Ureter (tissue), 1 donor: ENCODE measurements around the gene ADAM22. TPM values are rescaled to one million over a fixed set of nuclear protein-coding genes. Genes with fewer than 3 reads are reported as not detected.
A peak's percentile ranks its signal among the peaks of the same experiment; 100 is the strongest.

ENCODE experiments used
- DNase-seq: peaks from one replicate; pipeline ENCODE4 v3.0.0-alpha.2; 2020; ENCODE audit warnings: low spot score
- total RNA-seq: library from RNA; stranded (reverse); gene quantifications from one replicate; pipeline ENCODE4 v1.2.4, GENCODE V29; 2023
- donor health status: DM: yes; HTN: yes; CAD: no.

Gene ADAM22
- total RNA-seq, 1 donor from 2014 or later: 26.4 TPM

- DNase-seq: no peak
Observed at GRCh38 chr7:88105231-88105630, 171.2 kb downstream of the ADAM22 start.

DNA sequence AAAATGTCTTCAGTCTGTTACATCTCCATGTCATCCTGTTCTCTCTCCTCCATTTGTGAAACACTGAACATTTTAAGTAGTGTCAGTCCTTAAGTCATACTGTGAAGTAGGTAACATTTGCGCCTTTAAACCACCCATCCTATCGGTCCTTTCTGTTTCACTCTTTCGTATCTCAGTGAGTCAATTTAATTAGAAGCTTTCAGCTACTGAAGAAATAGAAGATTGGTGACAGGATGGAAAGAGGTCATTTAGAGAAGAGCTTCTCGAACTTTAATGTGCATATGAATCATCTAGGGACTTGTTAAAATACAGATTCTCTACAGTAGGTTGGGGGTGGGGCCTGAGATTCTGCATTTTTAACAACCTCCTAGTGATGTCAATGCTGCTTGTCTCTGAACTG, 172.4 kb downstream of the ADAM22 start:
- no peak for DNase-seq

DNA sequence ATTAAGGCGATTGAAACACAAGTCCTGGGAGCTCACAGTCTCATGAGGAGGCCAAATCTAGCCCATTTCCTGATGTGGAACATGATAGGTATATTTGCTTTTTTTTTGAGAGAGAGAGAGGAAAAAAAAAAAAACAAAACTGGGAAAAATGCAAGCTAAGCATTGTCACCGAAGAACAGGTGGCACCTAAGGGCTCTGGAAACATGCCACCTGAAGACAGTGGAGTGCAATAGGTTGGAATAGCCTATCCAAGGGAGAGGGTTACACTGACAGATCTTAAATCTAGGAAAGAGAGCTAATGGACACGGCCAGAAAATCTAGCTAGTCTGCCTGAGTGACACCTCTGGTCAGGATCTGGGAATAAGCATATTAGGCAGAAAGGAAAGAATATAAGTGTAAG, 175.6 kb downstream of the ADAM22 start:
- no peak for DNase-seq

DNA sequence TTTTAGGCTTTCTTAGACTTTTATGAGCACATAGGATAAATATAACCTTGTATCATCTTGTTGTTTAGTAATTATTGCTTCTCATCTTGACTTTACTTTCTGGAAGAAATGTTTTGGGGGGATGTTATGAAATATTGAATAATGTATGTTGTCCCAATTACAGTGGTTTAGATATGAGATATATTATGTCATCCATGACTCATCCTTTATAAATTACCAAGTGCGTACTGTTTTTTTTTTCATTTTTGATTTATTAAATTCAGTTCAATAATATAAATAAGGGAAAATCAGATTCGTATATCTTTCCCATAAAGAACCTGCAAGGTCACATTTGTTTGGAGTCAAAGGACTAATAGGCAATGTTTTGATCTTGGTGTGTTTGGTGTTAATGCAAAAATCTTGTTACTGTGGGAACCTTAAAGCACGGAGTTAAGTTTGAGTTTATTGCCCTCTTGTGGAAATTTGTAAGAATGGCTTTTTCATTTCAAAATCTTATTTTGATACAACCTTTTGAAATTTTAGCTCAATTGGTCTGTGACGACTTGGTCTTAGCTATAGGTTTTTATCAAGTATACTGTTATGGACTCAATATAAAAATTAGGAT, 177.2 kb downstream of the ADAM22 start:
- DNase-seq: no peak

GRCh38 chr7:88111954-88112471, 178.0 kb downstream of the ADAM22 start:
- DNase-seq: no peak

- DNase-seq: no peak
Observed at GRCh38 chr7:88115258-88115796, 181.3 kb downstream of the ADAM22 start.

DNA sequence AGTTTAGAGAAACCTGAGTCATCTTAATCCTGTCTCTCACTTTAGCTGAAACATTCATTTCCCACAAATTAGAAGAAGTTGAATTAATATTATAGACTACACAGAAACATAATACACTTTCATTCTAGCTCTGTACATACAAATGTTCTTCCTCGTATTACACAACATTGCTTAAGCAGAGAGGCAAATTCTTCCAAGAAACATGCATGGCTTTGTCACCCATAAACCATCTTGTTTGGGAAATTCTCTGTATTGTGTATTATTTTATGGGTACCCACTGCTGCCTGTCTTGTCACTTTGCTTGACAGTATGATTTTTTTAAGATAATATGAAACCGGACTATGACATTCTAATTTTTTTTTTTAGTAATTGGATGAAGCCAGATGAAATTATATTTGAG, 181.8 kb downstream of the ADAM22 start:
- no peak for DNase-seq

DNA sequence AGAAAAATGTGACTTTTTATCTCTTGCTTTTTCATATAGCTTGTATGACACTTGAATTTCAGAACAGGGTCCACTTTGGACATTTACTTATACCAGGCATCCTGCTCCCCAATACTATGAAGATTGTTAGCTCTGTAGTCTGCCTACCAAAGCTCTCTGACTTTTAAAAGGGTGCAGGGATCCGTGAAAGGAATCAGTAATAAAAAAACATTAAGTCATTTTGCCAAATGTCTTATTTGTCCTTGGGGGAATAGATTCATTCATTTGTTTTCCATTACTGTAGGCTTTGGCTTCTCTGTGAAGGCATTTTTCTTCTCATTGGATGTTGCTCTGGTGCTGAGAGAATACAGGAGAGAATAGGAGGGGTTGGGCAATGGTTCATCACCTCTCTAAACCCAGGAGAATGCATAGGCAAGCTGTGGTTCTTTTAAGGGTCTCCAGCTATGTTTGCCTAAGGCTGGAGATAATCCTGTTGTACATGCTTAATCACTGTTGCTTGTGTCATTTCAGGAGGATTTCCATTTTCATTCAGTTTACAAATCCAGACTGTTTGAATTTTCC, 182.3 kb downstream of the ADAM22 start:
- DNase-seq: no peak

GRCh38 chr7:88117325-88117724, 183.3 kb downstream of the ADAM22 start:
- no peak for DNase-seq

GRCh38 chr7:88121335-88121734, 187.3 kb downstream of the ADAM22 start:
- no peak for DNase-seq

- DNase-seq: no peak
Observed at GRCh38 chr7:88127637-88128290, 193.7 kb downstream of the ADAM22 start.

DNA sequence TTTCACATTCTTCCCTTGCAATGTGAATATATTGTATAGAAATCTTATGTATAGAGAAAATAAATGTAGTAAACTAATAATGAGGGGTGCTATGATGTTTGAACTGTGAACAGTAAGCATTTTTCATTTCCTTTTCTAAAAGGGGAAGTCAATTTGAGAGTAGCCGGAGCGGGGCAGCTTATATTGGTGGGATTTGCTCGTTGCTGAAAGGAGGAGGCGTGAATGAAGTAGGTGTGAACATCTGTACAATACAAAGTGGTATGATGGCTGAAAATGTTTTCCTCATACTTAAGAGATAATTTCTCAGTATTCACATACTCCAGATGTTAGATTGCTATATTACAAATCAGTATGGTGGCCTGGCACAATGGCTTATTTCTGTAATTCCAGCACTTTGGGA, 198.7 kb downstream of the ADAM22 start:
- no peak for DNase-seq

GRCh38 chr7:88140947-88141346, 206.9 kb downstream of the ADAM22 start:
- DNase-seq: peak; percentile 47

DNA sequence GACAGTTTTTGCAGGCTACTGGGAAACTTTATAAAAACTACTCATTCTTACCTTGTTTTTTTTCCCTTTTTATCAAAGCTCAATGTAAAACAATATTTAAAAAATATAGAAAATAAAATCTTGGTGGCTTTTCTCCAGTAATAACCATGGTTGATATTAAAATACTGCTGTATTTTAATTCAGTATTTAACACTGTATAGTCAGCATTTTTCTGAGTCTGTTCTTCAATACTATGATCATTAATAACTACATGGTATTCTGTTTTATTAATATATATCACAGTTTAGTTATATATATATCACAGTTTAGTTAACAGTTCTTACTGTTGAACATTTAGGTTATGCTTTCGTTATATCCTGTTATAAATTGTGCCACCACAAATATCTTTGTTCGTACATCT, 207.4 kb downstream of the ADAM22 start:
- DNase-seq: no peak

GRCh38 chr7:88141953-88142352, 207.9 kb downstream of the ADAM22 start:
- no peak for DNase-seq

GRCh38 chr7:88146616-88147015, 212.6 kb downstream of the ADAM22 start:
- DNase-seq: no peak

DNA sequence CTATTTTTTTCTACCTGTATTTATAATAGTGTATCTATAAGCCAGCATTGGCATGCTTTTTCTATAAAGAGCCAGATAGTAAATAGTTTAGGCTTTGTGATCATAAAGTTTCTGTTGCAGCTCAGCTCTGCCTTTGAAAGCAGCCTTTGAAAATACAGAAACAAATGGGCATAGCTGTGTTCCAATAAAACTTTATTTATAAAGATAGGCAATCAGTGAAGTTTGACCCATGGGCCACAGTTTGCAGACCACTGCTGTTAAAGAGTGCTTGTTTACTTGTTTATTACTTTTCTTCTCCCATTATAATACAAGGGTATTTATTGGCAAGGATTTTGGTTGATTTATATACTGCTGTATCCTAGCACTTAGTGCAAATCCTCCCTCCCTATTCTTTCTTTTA, 213.3 kb downstream of the ADAM22 start:
- DNase-seq: no peak

GRCh38 chr7:88147949-88148348, 213.9 kb downstream of the ADAM22 start:
- DNase-seq: no peak

DNA sequence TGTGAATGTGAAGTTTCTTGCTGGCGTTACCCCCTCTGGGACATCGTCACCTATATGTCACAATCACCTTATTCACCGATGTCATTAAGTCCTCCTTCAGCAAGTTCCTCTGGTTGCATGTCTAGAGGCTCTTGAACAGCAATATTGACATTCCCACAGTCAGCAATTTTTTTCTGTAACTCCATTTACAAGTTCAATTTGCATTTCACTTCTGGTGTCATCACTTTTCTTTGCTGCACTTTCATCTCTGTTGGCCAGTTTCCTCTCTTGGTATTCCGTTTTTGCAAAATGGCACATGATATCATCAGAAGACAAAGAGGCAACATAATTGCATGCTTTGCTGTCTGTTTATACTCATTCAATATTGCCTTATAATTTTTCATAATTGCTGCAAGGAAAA, 216.0 kb downstream of the ADAM22 start:
- no peak for DNase-seq

GRCh38 chr7:88151119-88151790, 217.2 kb downstream of the ADAM22 start:
- DNase-seq: no peak

GRCh38 chr7:88153378-88153777, 219.3 kb downstream of the ADAM22 start:
- no peak for DNase-seq

DNA sequence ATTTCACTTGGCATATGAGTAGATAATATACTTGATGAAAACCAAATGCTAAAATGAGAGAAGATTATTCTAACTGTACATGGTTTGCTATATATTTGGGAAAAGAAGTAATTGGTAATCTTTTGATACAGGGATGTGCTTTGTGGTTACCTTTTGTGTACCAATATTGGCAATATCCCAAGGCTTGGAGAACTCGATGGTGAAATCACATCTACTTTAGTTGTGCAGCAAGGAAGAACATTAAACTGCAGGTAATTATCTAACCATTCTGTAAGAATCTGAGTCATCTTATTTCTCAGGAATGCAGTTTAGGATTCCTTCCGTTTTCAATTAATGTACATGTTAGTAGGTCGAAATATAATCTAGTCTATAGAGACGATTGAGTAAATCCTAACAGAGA, 221.7 kb downstream of the ADAM22 start:
- DNase-seq: no peak

DNA sequence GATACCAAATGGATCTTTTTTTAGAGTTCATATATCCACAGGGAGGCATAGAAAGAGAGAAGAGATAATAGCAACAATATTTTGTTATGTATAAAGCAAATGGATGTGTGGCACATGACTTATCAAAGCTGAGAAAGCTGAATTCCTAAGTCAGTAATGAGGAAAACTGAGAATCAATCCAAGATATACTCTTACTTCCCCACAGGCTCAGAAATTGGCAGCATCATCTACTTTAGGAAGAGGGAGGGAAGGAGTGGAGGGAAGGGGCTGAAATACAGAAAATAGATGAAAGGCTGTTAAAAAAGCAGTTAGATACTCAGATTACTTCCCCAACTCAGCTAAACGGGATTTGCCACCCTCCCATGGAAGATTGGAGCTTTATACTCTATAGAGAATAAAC, 222.3 kb downstream of the ADAM22 start:
- DNase-seq: no peak
